Dendritic cell treated with granulocyte-macrophage colony-stimulating factor and Interleukin-4, amounts not matched to agents 40 ng/mL and 50 ng/mL, for 4 days (primary cell): ENCODE measurements around the gene RPS16.

Source experiments
- H3K27ac Mint-ChIP-seq: one replicate; pipeline ENCODE4 v1.8.0; 2022; ENCODE audit warnings: mild to moderate bottlenecking, mixed read lengths
- H3K27me3 Mint-ChIP-seq: one replicate; pipeline ENCODE4 v1.8.0; 2022; ENCODE audit warnings: mild to moderate bottlenecking, mixed read lengths
- H3K36me3 Mint-ChIP-seq: one replicate; pipeline ENCODE4 v1.8.0; 2022; ENCODE audit warnings: low read depth, mixed read lengths
- H3K4me1 Mint-ChIP-seq: one replicate; pipeline ENCODE4 v1.8.0; 2022; ENCODE audit warnings: low read depth, mixed read lengths
- H3K4me3 Mint-ChIP-seq: one replicate; pipeline ENCODE4 v1.8.0; 2022; ENCODE audit warnings: mild to moderate bottlenecking, moderate library complexity, mixed read lengths
- H3K9me3 Mint-ChIP-seq: one replicate; pipeline ENCODE4 v1.8.0; 2022; ENCODE audit warnings: mixed read lengths
- intact Hi-C: fragments of 100-400 bp; cut with micrococcal nuclease; formaldehyde crosslinking; loops from one replicate; pipeline ENCODE4 v1.15.0; 2022

The RPS16 gene

GRCh38 chr19:39389631-39390414 lies 45.9 kb downstream of the RPS16 start:
- H3K27ac Mint-ChIP-seq, result peak overlapping the region; percentile 98
- H3K27me3 Mint-ChIP-seq, result no peaks in the 10 kb centered on the region
- intact Hi-C loops, result loop anchor here (2.0 kb wide), 1 partner anchor 47 kb away; the partner anchor contains the start of gene SAMD4B
- peaks cover 80% of the 10 kb centered on the region for H3K36me3 Mint-ChIP-seq
- H3K4me1 Mint-ChIP-seq, result peaks cover 56% of the 10 kb centered on the region
- no peaks in the 10 kb centered on the region for H3K9me3 Mint-ChIP-seq
- H3K4me3 Mint-ChIP-seq, result peak overlapping the region; percentile 99

GRCh38 chr19:39388657-39389056 lies 47.1 kb downstream of the RPS16 start:
- no peaks in the 10 kb centered on the region for H3K9me3 Mint-ChIP-seq
- H3K27ac Mint-ChIP-seq, result no peak overlapping the region
- H3K4me3 Mint-ChIP-seq, result no peak overlapping the region
- peaks cover 53% of the 10 kb centered on the region for H3K4me1 Mint-ChIP-seq
- H3K36me3 Mint-ChIP-seq, result peaks cover 81% of the 10 kb centered on the region
- no peaks in the 10 kb centered on the region for H3K27me3 Mint-ChIP-seq
- intact Hi-C loops, result no loop called here

GRCh38 chr19:39386557-39386956 lies 49.2 kb downstream of the RPS16 start:
- H3K36me3 Mint-ChIP-seq, result peaks cover 87% of the 10 kb centered on the region
- H3K27ac Mint-ChIP-seq, result peak overlapping the region; percentile 2
- intact Hi-C loops, result no loop called here
- peaks cover 37% of the 10 kb centered on the region for H3K4me1 Mint-ChIP-seq
- no peaks in the 10 kb centered on the region for H3K9me3 Mint-ChIP-seq
- no peaks in the 10 kb centered on the region for H3K27me3 Mint-ChIP-seq
- no peak overlapping the region for H3K4me3 Mint-ChIP-seq

GRCh38 chr19:39385629-39386411 lies 49.9 kb downstream of the RPS16 start:
- Mint-ChIP-seq H3K4me1 (peaks cover 33% of the 10 kb centered on the region), H3K9me3 (no peaks in the 10 kb centered on the region), H3K27me3 (no peaks in the 10 kb centered on the region), H3K36me3 (peaks cover 87% of the 10 kb centered on the region), H3K4me3 (no peak overlapping the region), H3K27ac (peak overlapping the region; percentile 2)
- intact Hi-C loops, result no loop called here

GRCh38 chr19:39384839-39385568 lies 50.7 kb downstream of the RPS16 start:
- intact Hi-C loops, result no loop called here
- peaks cover 29% of the 10 kb centered on the region for H3K4me1 Mint-ChIP-seq
- no peaks in the 10 kb centered on the region for H3K9me3 Mint-ChIP-seq
- no peak overlapping the region for H3K4me3 Mint-ChIP-seq
- peaks cover 89% of the 10 kb centered on the region for H3K36me3 Mint-ChIP-seq
- H3K27me3 Mint-ChIP-seq, result no peaks in the 10 kb centered on the region
- H3K27ac Mint-ChIP-seq, result peak overlapping the region; percentile 64
